Nucleus accumbens (tissue), 56 donors: ENCODE results near the gene PRCC.

ENCODE experiments used
- DNase-seq, 56 donors: peaks; one replicate each; lab custom pipeline; 2025; lab: John Stamatoyannopoulos, UW

The PRCC gene

GRCh38 chr1:156743367-156744302, 23.7 kb upstream of the PRCC start:
- no peak for DNase-seq

GRCh38 chr1:156744344-156744743, 23.0 kb upstream of the PRCC start:
- no peak for DNase-seq

GRCh38 chr1:156744786-156745419, 22.4 kb upstream of the PRCC start:
- no peak for DNase-seq

GRCh38 chr1:156745881-156746280, 21.5 kb upstream of the PRCC start:
- no peak for DNase-seq

GRCh38 chr1:156746406-156746727, 21.0 kb upstream of the PRCC start:
- no peak for DNase-seq

GRCh38 chr1:156746728-156747631, 20.4 kb upstream of the PRCC start:
- peak in 54 of 56 donors; percentile 34 to 88 (median 78) for DNase-seq

GRCh38 chr1:156747742-156748669, 19.3 kb upstream of the PRCC start:
- peak in 2 of 56 donors; percentile 26 to 48 for DNase-seq

- peak in 26 of 56 donors; percentile 8 to 55 (median 34) for DNase-seq
Observed at GRCh38 chr1:156748670-156749418, 18.5 kb upstream of the PRCC start.

- DNase-seq = no peak
Observed at GRCh38 chr1:156749419-156750118, 17.8 kb upstream of the PRCC start.

- peak in 2 of 56 donors; percentile 11 to 14 for DNase-seq
Observed at GRCh38 chr1:156750191-156750672, 17.1 kb upstream of the PRCC start.

GRCh38 chr1:156750711-156751450, 16.5 kb upstream of the PRCC start:
- peak in 41 of 56 donors; percentile 7 to 77 (median 59) for DNase-seq

- no peak for DNase-seq
Observed at GRCh38 chr1:156751451-156751756, 15.9 kb upstream of the PRCC start, which contains the start of gene HDGF. Gene HDGF, minus strand, starts transcription at chr1:156751675. Its CDS starts 246 bp downstream, at chr1:156751429.

- DNase-seq = peak; percentile 57 to 99 (median 96)
Observed at GRCh38 chr1:156751757-156752481, 15.4 kb upstream of the PRCC start.

GRCh38 chr1:156752843-156753482, 14.4 kb upstream of the PRCC start:
- no peak for DNase-seq

GRCh38 chr1:156754219-156754618, 13.1 kb upstream of the PRCC start:
- no peak for DNase-seq

GRCh38 chr1:156755527-156755950, 11.8 kb upstream of the PRCC start:
- DNase-seq = no peak
